Astrocyte of the cerebellum (primary cell): Measurements from ENCODE around the gene TTLL1.

ENCODE experiments used
- DNase-seq: peaks from one replicate; pipeline ENCODE4 v3.0.0-alpha.2; 2011; ENCODE audit warnings: low read depth
- H3K4me3 ChIP-seq: 2 replicates; pipeline ENCODE4 v1.5.1; 2011; ENCODE audit warnings: mild to moderate bottlenecking, low read depth, low read length, moderate library complexity
- in situ Hi-C: cut with HindIII; loops from 2 replicates; pipeline ENCODE4 v1.10.0; 2017; ENCODE audit warnings: low sequenced_read_pairs
- TF ChIP-seq, protein P1 (sequence below): IDR thresholded peaks from 2 replicates; pipeline ENCODE4 v1.5.1; 2012; ENCODE audit warnings: low read length, low read depth, moderate library complexity, mild to moderate bottlenecking; ENCODE audit errors: missing control alignments

Gene TTLL1

DNA sequence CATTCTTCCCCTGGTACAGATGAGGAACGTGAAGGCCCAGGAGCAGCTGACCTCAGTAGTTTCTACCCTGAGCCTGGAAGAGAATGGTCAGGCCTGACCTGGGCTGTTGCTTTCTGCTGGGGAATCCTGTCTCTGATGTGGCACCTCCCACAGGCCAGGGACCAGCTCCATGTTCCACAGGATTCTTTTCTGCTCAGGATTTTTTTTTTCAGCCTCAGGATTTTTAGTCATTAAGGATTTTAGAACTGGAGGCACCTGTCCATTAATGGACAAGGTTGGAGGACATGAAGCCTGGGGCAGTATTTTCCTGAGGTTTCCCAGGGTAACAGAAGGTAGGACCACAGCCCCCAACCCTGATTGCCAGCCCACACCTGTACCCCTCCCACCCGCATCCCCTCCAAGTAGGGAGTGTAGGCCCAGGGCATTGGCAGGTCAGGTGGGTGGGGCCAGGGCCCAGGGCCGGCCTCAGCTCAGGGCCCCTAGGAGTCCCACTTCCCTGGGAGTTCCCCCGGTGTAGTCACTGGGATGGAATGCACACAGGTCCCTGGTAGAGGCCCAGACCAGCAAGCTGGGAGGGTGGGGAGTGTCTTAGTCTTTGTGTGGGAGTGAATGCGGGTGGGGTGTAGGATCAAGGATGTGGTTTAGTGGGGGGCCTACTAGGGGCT lies 37.4 kb upstream of the TTLL1 start:
- TF ChIP-seq, protein P1, sequence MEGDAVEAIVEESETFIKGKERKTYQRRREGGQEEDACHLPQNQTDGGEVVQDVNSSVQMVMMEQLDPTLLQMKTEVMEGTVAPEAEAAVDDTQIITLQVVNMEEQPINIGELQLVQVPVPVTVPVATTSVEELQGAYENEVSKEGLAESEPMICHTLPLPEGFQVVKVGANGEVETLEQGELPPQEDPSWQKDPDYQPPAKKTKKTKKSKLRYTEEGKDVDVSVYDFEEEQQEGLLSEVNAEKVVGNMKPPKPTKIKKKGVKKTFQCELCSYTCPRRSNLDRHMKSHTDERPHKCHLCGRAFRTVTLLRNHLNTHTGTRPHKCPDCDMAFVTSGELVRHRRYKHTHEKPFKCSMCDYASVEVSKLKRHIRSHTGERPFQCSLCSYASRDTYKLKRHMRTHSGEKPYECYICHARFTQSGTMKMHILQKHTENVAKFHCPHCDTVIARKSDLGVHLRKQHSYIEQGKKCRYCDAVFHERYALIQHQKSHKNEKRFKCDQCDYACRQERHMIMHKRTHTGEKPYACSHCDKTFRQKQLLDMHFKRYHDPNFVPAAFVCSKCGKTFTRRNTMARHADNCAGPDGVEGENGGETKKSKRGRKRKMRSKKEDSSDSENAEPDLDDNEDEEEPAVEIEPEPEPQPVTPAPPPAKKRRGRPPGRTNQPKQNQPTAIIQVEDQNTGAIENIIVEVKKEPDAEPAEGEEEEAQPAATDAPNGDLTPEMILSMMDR: no peak
- DNase-seq: peak; percentile 19
- in situ Hi-C loops: no loop called here
- H3K4me3 ChIP-seq: no peak overlapping the region

DNA sequence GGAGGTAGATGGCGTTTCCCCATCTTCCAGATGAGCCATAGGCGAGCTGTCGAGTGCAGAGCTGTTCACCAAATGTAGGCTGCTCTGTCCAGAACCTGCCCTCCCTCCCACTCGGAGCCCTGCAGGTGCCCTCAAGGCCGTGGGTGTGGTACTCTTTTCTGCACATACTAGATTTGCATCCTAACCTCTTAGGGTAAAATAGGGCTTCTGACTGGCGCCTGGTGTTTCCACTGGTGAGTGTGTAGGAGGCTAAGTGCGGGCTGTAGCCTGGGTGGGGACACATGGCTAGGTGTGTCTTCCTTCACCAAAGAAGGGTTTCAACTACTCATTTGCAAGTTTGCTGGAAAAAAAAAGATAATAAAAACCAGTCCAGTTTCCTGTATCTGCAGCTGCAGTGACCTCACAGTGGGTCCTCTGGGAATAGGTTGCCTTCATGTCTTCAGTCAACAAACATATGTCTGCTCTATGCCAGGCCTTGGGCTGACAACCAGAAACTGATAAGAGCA lies 29.8 kb upstream of the TTLL1 start:
- DNase-seq: no peak
- in situ Hi-C loops: no loop called here
- no peak overlapping the region for H3K4me3 ChIP-seq
- TF ChIP-seq, protein P1: no peak

DNA sequence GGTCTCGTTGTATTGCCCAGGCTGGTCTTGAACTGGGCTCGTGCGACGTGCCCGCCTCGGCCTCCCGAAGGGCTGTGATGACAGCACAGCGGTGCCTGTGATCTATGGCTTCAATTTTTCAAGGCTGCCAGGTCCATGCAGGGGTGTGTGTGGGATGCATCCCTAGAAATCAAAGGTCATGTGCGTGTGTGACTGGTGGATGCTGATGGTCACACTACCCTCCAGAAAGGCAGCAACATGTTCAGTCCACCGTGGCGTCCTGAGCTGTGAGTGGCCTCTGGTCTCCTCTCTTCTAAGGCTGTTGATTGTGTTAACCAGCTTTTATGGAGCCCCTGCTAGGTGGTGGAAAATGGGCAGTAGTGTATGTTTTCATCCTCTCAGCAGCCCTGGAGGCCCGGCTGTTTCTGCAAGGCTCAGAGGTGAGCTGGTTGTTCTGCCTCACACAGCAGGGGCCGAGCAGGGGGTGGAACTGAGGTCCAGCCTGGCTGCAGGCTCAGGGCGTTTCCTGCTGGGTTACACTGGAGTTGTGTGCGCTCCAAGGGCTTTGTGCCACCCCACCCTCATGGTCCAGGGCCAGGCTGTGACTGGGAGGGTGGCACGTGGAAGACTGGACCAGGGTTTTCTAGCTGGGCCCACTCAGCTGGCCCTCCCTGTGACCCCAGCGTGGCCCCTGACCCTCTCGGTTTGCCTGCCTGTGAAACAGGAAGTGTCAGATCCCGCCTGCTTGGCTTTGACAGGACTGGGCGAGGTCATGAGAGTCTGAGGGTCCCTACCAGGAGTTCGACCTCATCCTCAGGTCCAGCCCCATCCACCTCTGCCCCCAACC lies 29.0 kb upstream of the TTLL1 start:
- DNase-seq: no peak
- TF ChIP-seq, protein P1: no peak
- no peak overlapping the region for H3K4me3 ChIP-seq
- in situ Hi-C loops: no loop called here

DNA sequence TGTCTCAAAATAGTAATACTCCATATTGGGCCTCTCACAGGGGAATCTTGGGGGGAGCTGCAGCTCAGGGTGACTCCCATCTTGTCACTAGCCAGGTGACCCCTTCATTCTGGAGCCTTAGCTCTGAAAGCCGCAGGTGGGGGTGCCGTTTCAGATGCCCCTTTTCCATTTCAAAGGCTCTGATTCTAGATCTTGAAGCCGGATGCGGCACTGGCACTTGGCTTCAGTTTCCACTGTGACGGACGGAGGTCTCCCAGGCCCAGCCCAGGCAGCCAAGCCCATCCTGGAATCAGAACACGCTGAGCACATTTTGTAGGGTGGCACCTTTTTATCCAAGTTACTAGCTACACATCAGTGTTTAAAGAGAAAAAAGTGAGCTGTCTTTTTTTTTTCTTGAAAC lies 27.7 kb upstream of the TTLL1 start:
- H3K4me3 ChIP-seq: no peak overlapping the region
- in situ Hi-C loops: no loop called here
- no peak for DNase-seq
- TF ChIP-seq, protein P1: no peak

DNA sequence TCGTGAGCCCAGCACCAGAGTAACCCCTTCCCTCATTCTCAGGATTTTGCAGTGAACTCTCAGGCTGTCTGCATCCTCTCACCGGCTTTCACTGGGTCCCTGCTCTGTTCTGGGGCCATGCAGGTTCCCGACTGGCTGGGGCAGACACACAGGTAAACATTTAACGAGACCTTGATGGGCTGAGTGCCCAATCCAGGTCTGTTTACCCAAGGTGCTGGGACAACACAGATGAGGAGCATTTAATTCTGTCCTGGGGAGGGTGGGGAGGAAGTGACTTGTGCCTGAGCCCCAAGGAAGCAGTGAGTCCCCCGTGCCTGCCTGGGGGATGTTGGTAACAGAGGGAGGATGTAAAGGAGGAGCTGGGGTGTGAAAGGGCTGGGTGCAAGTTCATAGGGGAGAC lies 25.8 kb upstream of the TTLL1 start:
- no peak for DNase-seq
- TF ChIP-seq, protein P1: no peak
- no peak overlapping the region for H3K4me3 ChIP-seq
- in situ Hi-C loops: no loop called here

DNA sequence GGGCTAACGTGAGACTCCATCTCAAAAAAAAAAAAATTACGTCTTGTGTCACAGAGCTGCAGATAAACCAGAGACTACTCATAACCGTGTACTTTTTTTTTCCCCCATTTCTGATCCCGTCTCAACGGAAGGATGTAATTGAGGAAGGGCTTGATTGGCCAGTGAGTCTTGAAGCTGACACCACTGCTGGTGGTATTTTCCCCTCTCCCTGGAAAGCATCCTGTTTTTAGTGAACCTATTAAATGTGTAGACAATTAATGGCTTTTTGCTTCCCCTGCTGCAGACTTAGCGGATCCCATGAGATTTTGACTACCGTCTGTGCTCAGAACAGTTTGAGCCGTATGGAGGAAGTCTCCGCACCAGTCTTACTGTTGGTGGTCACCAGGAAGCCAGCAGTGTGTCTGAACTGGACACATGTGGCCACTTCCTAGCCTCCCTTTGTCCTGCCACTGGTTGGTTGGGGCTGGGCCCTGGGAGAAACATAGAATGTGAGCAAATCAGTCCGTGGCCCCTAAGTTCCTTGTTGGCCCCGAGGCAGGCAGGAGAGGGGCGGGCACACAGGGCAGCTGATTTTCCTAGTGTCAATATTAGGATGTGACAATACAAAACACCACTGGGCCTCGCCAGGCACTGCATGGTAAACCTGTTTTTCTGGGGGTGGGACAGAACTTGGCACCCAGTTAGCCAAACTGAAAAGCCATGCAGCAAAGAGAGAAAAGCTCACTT lies 24.5 kb upstream of the TTLL1 start:
- DNase-seq: no peak
- H3K4me3 ChIP-seq: no peak overlapping the region
- in situ Hi-C loops: no loop called here
- TF ChIP-seq, protein P1: no peak
